Posterior cingulate gyrus (tissue), 11 donors: ENCODE results near the gene ADCY7.

ENCODE experiments used
- DNase-seq, 10 donors: peaks; one replicate each; pipeline versions ENCODE4 v3.0.0 to v3.0.0-alpha.2; 2020 to 2021; ENCODE audit warnings: mixed read lengths in 3 of 10
- intact Hi-C: fragments of 100-400 bp; cut with DNase I; formaldehyde crosslinking; loops from one replicate; pipeline ENCODE4 v1.15.1; 2023

The ADCY7 gene

GRCh38 chr16:50247906-50248608, 18.3 kb upstream of the ADCY7 start:
- intact Hi-C loops, result loop anchor here (5.0 kb wide), 1 partner anchor 104 kb away; no protein-coding TSS in a partner anchor
- peak in 1 of 10 donors; percentile 32 for DNase-seq

GRCh38 chr16:50248845-50249244, 17.5 kb upstream of the ADCY7 start:
- DNase-seq, result peak in 1 of 10 donors; percentile 28
- intact Hi-C loops, result loop anchor here (5.0 kb wide), 1 partner anchor 103 kb away; no protein-coding TSS in a partner anchor

GRCh38 chr16:50251375-50252081, 14.8 kb upstream of the ADCY7 start:
- DNase-seq, result peak in 1 of 10 donors; percentile 77
- intact Hi-C loops, result no loop called here

GRCh38 chr16:50252082-50252611, 14.2 kb upstream of the ADCY7 start:
- intact Hi-C loops, result no loop called here
- peak in 5 of 10 donors; percentile 36 to 92 (median 81) for DNase-seq

GRCh38 chr16:50252874-50253513, 13.4 kb upstream of the ADCY7 start:
- no peak for DNase-seq
- intact Hi-C loops, result no loop called here

- intact Hi-C loops, result no loop called here
- DNase-seq, result peak in 1 of 10 donors; percentile 74
Observed at GRCh38 chr16:50253514-50253910, 12.8 kb upstream of the ADCY7 start.

- peak in 1 of 10 donors; percentile 76 for DNase-seq
- intact Hi-C loops, result no loop called here
Observed at GRCh38 chr16:50254072-50254471, 12.3 kb upstream of the ADCY7 start.

GRCh38 chr16:50255538-50255937, 10.8 kb upstream of the ADCY7 start:
- intact Hi-C loops, result no loop called here
- peak in 1 of 10 donors; percentile 59 for DNase-seq

- no peak for DNase-seq
- intact Hi-C loops, result no loop called here
Observed at GRCh38 chr16:50256604-50257003, 9.7 kb upstream of the ADCY7 start.

GRCh38 chr16:50257876-50258275, 8.5 kb upstream of the ADCY7 start:
- peak in 1 of 10 donors; percentile 60 for DNase-seq
- intact Hi-C loops, result no loop called here

- intact Hi-C loops, result no loop called here
Observed at GRCh38 chr16:50259334-50260205, 6.8 kb upstream of the ADCY7 start.

GRCh38 chr16:50260206-50261159, 5.9 kb upstream of the ADCY7 start:
- intact Hi-C loops, result no loop called here
- DNase-seq, result peak in 3 of 10 donors; percentile 3 to 58 (median 41)

More at GRCh38 chr16:50259334-50260205, 6.8 kb upstream of the ADCY7 start:
- DNase-seq, result peak in 3 of 10 donors; percentile 47 to 77 (median 76)

- peak in 2 of 10 donors; percentile 20 to 68 for DNase-seq
- intact Hi-C loops, result no loop called here
Observed at GRCh38 chr16:50261160-50261706, 5.1 kb upstream of the ADCY7 start.

- peak in 2 of 10 donors; percentile 3 to 38 for DNase-seq
- intact Hi-C loops, result no loop called here
Observed at GRCh38 chr16:50261707-50262235, 4.6 kb upstream of the ADCY7 start.

- intact Hi-C loops, result no loop called here
- peak in 3 of 10 donors; percentile 43 to 75 (median 62) for DNase-seq
Observed at GRCh38 chr16:50263060-50263909, 3.1 kb upstream of the ADCY7 start.

- intact Hi-C loops, result no loop called here
- DNase-seq, result peak in 1 of 10 donors; percentile 8
Observed at GRCh38 chr16:50263940-50264929, 2.1 kb upstream of the ADCY7 start.
